Bronchial epithelial cell (primary cell): ENCODE results near the gene TMEM82. TPM values are rescaled to one million over a fixed set of nuclear protein-coding genes. Genes with fewer than 3 reads are reported as not detected.
A peak's percentile ranks its signal among the peaks of the same experiment; 100 is the strongest.

Source experiments
- DNase-seq: peaks from one replicate; pipeline ENCODE4 v3.0.0-alpha.2; 2010; ENCODE audit warnings: low read depth
- FAIRE-seq: peaks from 2 replicates; lab custom pipeline; 2011; peaks lifted over from hg19 to GRCh38; lab: Jason Lieb, UNC
- H3K27me3 ChIP-seq: 2 replicates; pipeline ENCODE4 v1.5.1; 2011; ENCODE audit warnings: low read length; ENCODE audit not compliant: control insufficient read depth, insufficient read depth
- H3K36me3 ChIP-seq: 2 replicates; pipeline ENCODE4 v1.5.1; 2011; ENCODE audit warnings: low read length; ENCODE audit not compliant: control insufficient read depth, insufficient read depth
- H3K4me3 ChIP-seq: 2 replicates; pipeline ENCODE4 v1.5.1; 2011; ENCODE audit warnings: mild to moderate bottlenecking, low read depth, low read length, control low read depth
- CTCF ChIP-seq: IDR thresholded peaks from 2 replicates; pipeline ENCODE4 v1.5.1; 2011; ENCODE audit warnings: mild to moderate bottlenecking, moderate library complexity, low read length, control low read depth, inconsistent platforms; ENCODE audit not compliant: insufficient read depth, severe bottlenecking
- total RNA-seq: library from RNA; depleted of rRNA; stranded (reverse); fragments of >200 nt; gene quantifications from 2 replicates; pipeline ENCODE4 v1.2.1, GENCODE V29; 2014

The TMEM82 gene
- total RNA-seq, 1 donor from 2014 or later: not detected

GRCh38 chr1:15727021-15727420 is 15.3 kb upstream of the TMEM82 start:
- DNase-seq: no peak
- Histone ChIP-seq H3K27me3 (no peaks in the 10 kb centered on the region), H3K4me3 (no peak overlapping the region), H3K36me3 (peaks cover 45% of the 10 kb centered on the region)
- no peak for FAIRE-seq
- TF ChIP-seq CTCF: no peak

GRCh38 chr1:15727424-15727823 is 14.9 kb upstream of the TMEM82 start:
- H3K4me3 ChIP-seq: no peak overlapping the region
- TF ChIP-seq CTCF: no peak
- FAIRE-seq (no peak), DNase-seq (no peak)
- H3K36me3 ChIP-seq: peaks cover 47% of the 10 kb centered on the region
- H3K27me3 ChIP-seq: no peaks in the 10 kb centered on the region

GRCh38 chr1:15727866-15728534 is 14.3 kb upstream of the TMEM82 start:
- no peak for TF ChIP-seq CTCF
- H3K36me3 ChIP-seq: peaks cover 45% of the 10 kb centered on the region
- DNase-seq (no peak), FAIRE-seq (no peak)
- H3K27me3 ChIP-seq: no peaks in the 10 kb centered on the region
- no peak overlapping the region for H3K4me3 ChIP-seq

- H3K27me3 ChIP-seq: no peaks in the 10 kb centered on the region
- DNase-seq (no peak), FAIRE-seq (peak; percentile 32)
- no peak overlapping the region for H3K4me3 ChIP-seq
- no peak for TF ChIP-seq CTCF
- H3K36me3 ChIP-seq: peaks cover 41% of the 10 kb centered on the region
Measured at GRCh38 chr1:15728937-15729657, 13.2 kb upstream of the TMEM82 start.

GRCh38 chr1:15730423-15730822 is 11.9 kb upstream of the TMEM82 start:
- DNase-seq (no peak), FAIRE-seq (no peak)
- H3K36me3 ChIP-seq: peaks cover 38% of the 10 kb centered on the region
- H3K27me3 ChIP-seq: no peaks in the 10 kb centered on the region
- no peak overlapping the region for H3K4me3 ChIP-seq
- TF ChIP-seq CTCF: no peak

- Histone ChIP-seq H3K4me3 (no peak overlapping the region), H3K36me3 (peaks cover 36% of the 10 kb centered on the region), H3K27me3 (no peaks in the 10 kb centered on the region)
- DNase-seq (no peak), FAIRE-seq (no peak)
- no peak for TF ChIP-seq CTCF
Measured at GRCh38 chr1:15730936-15731335, 11.4 kb upstream of the TMEM82 start.
